T-helper 1 cell treated with Interleukin-12 subunit alpha and Interleukin-12 subunit beta and Interleukin-4 antibody, amounts not matched to agents 30 ng/mL and 1 ng/mL, for 36 hours (primary cell): ENCODE data around the gene GRK5. TPM values are rescaled to one million over a fixed set of nuclear protein-coding genes. Genes with fewer than 3 reads are reported as not detected.
"Not testable (repeated sequence)": the region's sequence is repeated elsewhere in the genome, so short reads cannot be mapped to it uniquely, and the experiment has no call there.

Experiments used
- intact Hi-C: fragments of 100-400 bp; cut with micrococcal nuclease; formaldehyde crosslinking; loops from one replicate; pipeline ENCODE4 v1.15.1; 2024
- total RNA-seq: library from RNA; stranded (reverse); gene quantifications from 2 replicates; pipeline ENCODE4 v1.2.3, GENCODE V29; 2022

The GRK5 gene
- total RNA-seq: 50.1 and 51.8 TPM in 2 replicates

- intact Hi-C loops: loop anchor here (1.0 to 5.0 kb wide), 11 partner anchors 29 to 685 kb away; partner anchors contain the start of genes EIF3A, PRDX3, RGS10 and SEC23IP
These were observed at the start of gene GRK5 for GRCh38 chr10:119207366-119207666. GRK5 (plus strand) TSS chr10:119207571; CDS start chr10:119207918, 347 bp downstream.

- intact Hi-C loops: no loop called here
These were observed 48.0 kb upstream of the GRK5 start for GRCh38 chr10:119159332-119159731.

GRCh38 chr10:119161680-119162451, 45.5 kb upstream of the GRK5 start:
- intact Hi-C loops: no loop called here

GRCh38 chr10:119162452-119163092, 44.8 kb upstream of the GRK5 start:
- intact Hi-C loops: no loop called here

- intact Hi-C loops: loop anchor here (1.0 kb wide), 10 partner anchors 13 to 708 kb away; partner anchors contain the start of genes BAG3, DENND10, EIF3A and GRK5
These were observed 41.9 kb upstream of the GRK5 start, which contains the start of gene SFXN4 for GRCh38 chr10:119165171-119166117. SFXN4 (minus strand) TSS chr10:119165714; CDS start chr10:119165647, 67 bp downstream.

GRCh38 chr10:119166118-119166500, 41.3 kb upstream of the GRK5 start:
- intact Hi-C loops: no loop called here

GRCh38 chr10:119166564-119166963, 40.8 kb upstream of the GRK5 start:
- intact Hi-C loops: no loop called here

- intact Hi-C loops: no loop called here
These were observed 40.3 kb upstream of the GRK5 start for GRCh38 chr10:119167041-119167440.

- intact Hi-C loops: no loop called here
These were observed 33.3 kb upstream of the GRK5 start for GRCh38 chr10:119174109-119174508.

GRCh38 chr10:119176166-119176565, 31.2 kb upstream of the GRK5 start:
- intact Hi-C loops: no loop called here

GRCh38 chr10:119177708-119178371, 29.5 kb upstream of the GRK5 start:
- intact Hi-C loops: loop anchor here (1.0 to 2.0 kb wide), 16 partner anchors 12 to 695 kb away; partner anchors contain the start of genes CACUL1, DENND10, EIF3A and GRK5

GRCh38 chr10:119178372-119179119, 28.8 kb upstream of the GRK5 start, which contains the start of gene PRDX3:
PRDX3 (minus strand) TSS chr10:119178812; CDS start chr10:119178790, 22 bp downstream.
- intact Hi-C loops: loop anchor here (1.0 to 2.0 kb wide), 16 partner anchors 12 to 695 kb away; partner anchors contain the start of genes CACUL1, DENND10, EIF3A and GRK5

GRCh38 chr10:119180850-119181400, 26.4 kb upstream of the GRK5 start:
- intact Hi-C loops: not testable (repeated sequence)

- intact Hi-C loops: no loop called here
These were observed 23.5 kb upstream of the GRK5 start for GRCh38 chr10:119183664-119184412.

- intact Hi-C loops: loop anchor here (1.0 kb wide), 2 partner anchors 12 to 16 kb away; partner anchors contain the start of gene PRDX3
These were observed 17.5 kb upstream of the GRK5 start for GRCh38 chr10:119189811-119190282.

GRCh38 chr10:119190353-119190752, 17.0 kb upstream of the GRK5 start:
- intact Hi-C loops: loop anchor here (1.0 kb wide), 1 partner anchor 12 kb away; the partner anchor contains the start of gene PRDX3

GRCh38 chr10:119190954-119191785, 16.2 kb upstream of the GRK5 start:
- intact Hi-C loops: loop anchor here (1.0 kb wide), 1 partner anchor 13 kb away; the partner anchor contains the start of gene PRDX3
